A549 (cell line): ENCODE measurements around the gene MEMO1. TPM values are rescaled to one million over a fixed set of nuclear protein-coding genes. Genes with fewer than 3 reads are reported as not detected.
"Not testable (repeated sequence)": the region's sequence is repeated elsewhere in the genome, so short reads cannot be mapped to it uniquely, and the experiment has no call there.

Experiments
- ATAC-seq, 2 experiments: fragments of 200-7000 bp in 1 of 2; fragments of >200 bp in 1 of 2; cut with Nextera tagmentation in 1 of 2; cut with Tn5 transposase in 1 of 2; 3 replicates each; pipeline versions ENCODE4 v1.8.0 to v1.9.1; 2018 to 2020; ENCODE audit warnings: mild to moderate bottlenecking in 1 of 2, moderate library complexity in 1 of 2
- CTCF ChIA-PET: fragments of 300-600 bp; sonication (Branson Sonifier 250); formaldehyde crosslinking; extraction: SDS; loops from one replicate; lab custom pipeline; 2021; ENCODE audit warnings: antibody characterized with exemption, inconsistent platforms; lab: Yijun Ruan, JAX
- POLR2A ChIA-PET: fragments of 350-600 bp; formaldehyde crosslinking; extraction: SDS; loops from one replicate; lab custom pipeline; 2021; ENCODE audit warnings: antibody characterized with exemption, inconsistent platforms; lab: Yijun Ruan, JAX
- DNase-seq, 2 experiments: peaks; one replicate each; pipeline versions ENCODE4 v3.0.0 to v3.0.0-alpha.2; 2011 to 2016; ENCODE audit warnings: low read depth in 1 of 2, low spot score in 1 of 2
- FAIRE-seq: peaks from 2 replicates; lab custom pipeline; 2011; peaks lifted over from hg19 to GRCh38; lab: Jason Lieb, UNC
- H3K27ac ChIP-seq, 2 experiments: fragments of >200 bp; sonication (Bioruptor Twin); formaldehyde crosslinking; 3 replicates each; pipeline ENCODE4 v1.5.1; 2016 to 2017
- H3K4me1 ChIP-seq: fragments of >200 bp; sonication (Bioruptor Twin); formaldehyde crosslinking; 3 replicates; pipeline ENCODE4 v1.6.1; 2016
- H3K4me2 ChIP-seq: fragments of >200 bp; sonication (Bioruptor Twin); formaldehyde crosslinking; 3 replicates; pipeline ENCODE4 v1.6.1; 2016
- H3K4me3 ChIP-seq: fragments of >200 bp; sonication (Bioruptor Twin); formaldehyde crosslinking; 3 replicates; pipeline ENCODE4 v1.5.1; 2016
- H3K9me3 ChIP-seq: fragments of >200 bp; sonication (Bioruptor Twin); formaldehyde crosslinking; 3 replicates; pipeline ENCODE4 v1.6.1; 2016
- BHLHE40 ChIP-seq: IDR thresholded peaks from 2 replicates; pipeline ENCODE4 v1.6.1; 2012; ENCODE audit warnings: low read depth, low read length, inconsistent platforms
- CBX2 ChIP-seq: fragments of 200-600 bp; sonication (generic); IDR thresholded peaks from 2 replicates; pipeline ENCODE4 v1.6.1; 2016; ENCODE audit warnings: low read depth, mild to moderate bottlenecking, borderline replicate concordance
- CHD4 ChIP-seq: fragments of 200-600 bp; sonication (generic); IDR thresholded peaks from 2 replicates; pipeline ENCODE4 v1.6.1; 2016; ENCODE audit warnings: antibody characterized with exemption, mild to moderate bottlenecking, borderline replicate concordance
- EHF ChIP-seq: fragments of 250-450 bp; sonication (Bioruptor Pico); IDR thresholded peaks from 2 replicates; pipeline ENCODE4 v1.5.0; 2020; ENCODE audit warnings: mild to moderate bottlenecking
- EP300 ChIP-seq, 2 experiments: fragments of >200 bp; sonication (Bioruptor Twin); formaldehyde crosslinking; IDR thresholded peaks; 2 replicates in 1 of 2; 3 replicates in 1 of 2; pipeline ENCODE4 v1.6.1; 2016 to 2017
- FOSB ChIP-seq: fragments of 250-450 bp; sonication (Bioruptor Pico); IDR thresholded peaks from 2 replicates; pipeline ENCODE4 v1.5.0; 2020; ENCODE audit warnings: mild to moderate bottlenecking, moderate library complexity
- FOXS1 ChIP-seq: fragments of 250-450 bp; sonication (Bioruptor Pico); IDR thresholded peaks from 2 replicates; pipeline ENCODE4 v1.5.0; 2020; ENCODE audit warnings: mild to moderate bottlenecking, moderate library complexity
- GATA3 ChIP-seq: IDR thresholded peaks from 2 replicates; pipeline ENCODE4 v1.6.1; 2012; ENCODE audit warnings: borderline replicate concordance
- HDAC2 ChIP-seq: fragments of 200-600 bp; sonication (generic); IDR thresholded peaks from 2 replicates; pipeline ENCODE4 v1.6.1; 2016
- HEYL ChIP-seq: fragments of 250-450 bp; sonication (Bioruptor Pico); IDR thresholded peaks from 2 replicates; pipeline ENCODE4 v1.8.0; 2021; ENCODE audit warnings: mild to moderate bottlenecking, moderate library complexity
- JUN ChIP-seq, 2 experiments: fragments of >200 bp; sonication (Bioruptor Twin); formaldehyde crosslinking; IDR thresholded peaks; 2 replicates in 1 of 2; 3 replicates in 1 of 2; pipeline ENCODE4 v1.6.1; 2016 to 2017
- KDM1A ChIP-seq: fragments of 200-600 bp; sonication (generic); IDR thresholded peaks from 2 replicates; pipeline ENCODE4 v1.6.1; 2016; ENCODE audit warnings: low read depth, mild to moderate bottlenecking
- MAFK ChIP-seq: fragments of 450-650 bp; IDR thresholded peaks from 2 replicates; pipeline ENCODE4 v1.6.1; 2014; ENCODE audit not compliant: partially characterized antibody
- MAZ ChIP-seq: fragments of 150-350 bp; IDR thresholded peaks from 2 replicates; pipeline ENCODE4 v1.6.1; 2014; ENCODE audit warnings: antibody characterized with exemption, low read depth, low read length, borderline replicate concordance
- MYC ChIP-seq: IDR thresholded peaks from 2 replicates; pipeline ENCODE4 v1.6.1; 2012; ENCODE audit warnings: mild to moderate bottlenecking, inconsistent platforms, low read length, improper control_type of control experiment, borderline replicate concordance
- NFE2L2 ChIP-seq: fragments of 150-350 bp; conservative IDR thresholded peaks from 2 replicates; pipeline ENCODE4 v1.6.1; 2014; ENCODE audit warnings: low read length
- NPAS2 ChIP-seq: fragments of 250-450 bp; sonication (Bioruptor Pico); IDR thresholded peaks from 2 replicates; pipeline ENCODE4 v1.8.0; 2022; ENCODE audit warnings: mild to moderate bottlenecking, moderate library complexity, borderline replicate concordance
- NR3C1 ChIP-seq: fragments of >200 bp; sonication (Bioruptor Twin); formaldehyde crosslinking; IDR thresholded peaks from 3 replicates; pipeline ENCODE4 v1.6.1; 2017
- POLR2A ChIP-seq: IDR thresholded peaks from 2 replicates; pipeline ENCODE4 v1.6.1; 2012; ENCODE audit warnings: mild to moderate bottlenecking, low read length
- RAD21 ChIP-seq, 2 experiments: fragments of >200 bp in 1 of 2; sonication (Bioruptor Twin) in 1 of 2; formaldehyde crosslinking in 1 of 2; IDR thresholded peaks in 1 of 2; conservative IDR thresholded peaks in 1 of 2; 2 replicates in 1 of 2; 3 replicates in 1 of 2; pipeline ENCODE4 v1.6.1; 2012 to 2018; ENCODE audit warnings: inconsistent platforms in 1 of 2
- SMC3 ChIP-seq: fragments of >200 bp; sonication (Bioruptor Twin); formaldehyde crosslinking; IDR thresholded peaks from 3 replicates; pipeline ENCODE4 v1.6.1; 2018; ENCODE audit warnings: inconsistent platforms
- TFCP2L1 ChIP-seq: fragments of 250-450 bp; sonication (Bioruptor Pico); IDR thresholded peaks from 2 replicates; pipeline ENCODE4 v1.5.0; 2021; ENCODE audit warnings: mild to moderate bottlenecking
- ZC3H11A ChIP-seq: fragments of 450-650 bp; IDR thresholded peaks from 2 replicates; pipeline ENCODE4 v1.6.1; 2014; ENCODE audit warnings: antibody characterized with exemption, mild to moderate bottlenecking
- ZFP36 ChIP-seq: fragments of 450-650 bp; IDR thresholded peaks from 2 replicates; pipeline ENCODE4 v1.6.1; 2014; ENCODE audit warnings: borderline replicate concordance; ENCODE audit not compliant: partially characterized antibody
- ZSCAN20 ChIP-seq: fragments of 250-450 bp; sonication (Bioruptor Pico); IDR thresholded peaks from 2 replicates; pipeline ENCODE4 v1.8.0; 2022; ENCODE audit warnings: mild to moderate bottlenecking, moderate library complexity
- WGBS: methylation state at CpG from one replicate; pipeline ENCODE4 v1.1.6; 2017; ENCODE audit errors: missing lambda C conversion rate; 5-methylcytosine and 5-hydroxymethylcytosine counted together
- polyA plus RNA-seq, 4 experiments: library from polyadenylated mRNA; depleted of rRNA in 3 of 4; stranded (reverse); fragments of >200 nt; fragmentation: RNase III in 1 of 4; extraction: RNeasy Plus Mini Kit Qiagen cat#74134 plus additional on column Dnase treatment in 1 of 4; gene quantifications; 2 replicates in 3 of 4; 3 replicates in 1 of 4; pipeline ENCODE4 v1.2.3, GENCODE V29; 2011 to 2017
- TF ChIP-seq, protein P1 (sequence below): IDR thresholded peaks from 2 replicates; pipeline ENCODE4 v1.6.1; 2012; ENCODE audit warnings: low read depth, borderline replicate concordance

MEMO1 gene
- polyA plus RNA-seq, 2 of the 4 experiments (the other 2 are of a cell fraction), result 80.2 to 87.0 TPM

- FAIRE-seq (peak; percentile 32), DNase-seq (no peak)
- no peaks in the 10 kb centered on the region for H3K4me1 ChIP-seq
- ChIA-PET POLR2A (no interaction called here), CTCF (interaction anchor here (0.6 kb wide), 1 partner anchor 478 kb away, joined by 3 read pairs; no protein-coding TSS in a partner anchor)
- no peak overlapping the region for H3K4me3 ChIP-seq
- no peak overlapping the region for H3K4me2 ChIP-seq
- H3K9me3 ChIP-seq, result no peaks in the 10 kb centered on the region
- TF ChIP-seq CBX2 (no peak), HEYL (CRISPR knock-in tag) (no peak), BHLHE40 (no peak), ZC3H11A (no peak), MAFK (no peak), KDM1A (no peak), EP300 (IDR thresholded peaks at IDR 0.05) (no peak), NR3C1 (no peak), GATA3 (no peak), FOXS1 (CRISPR knock-in tag) (no peak), ZSCAN20 (CRISPR knock-in tag) (no peak)
- TF ChIP-seq, protein P1, sequence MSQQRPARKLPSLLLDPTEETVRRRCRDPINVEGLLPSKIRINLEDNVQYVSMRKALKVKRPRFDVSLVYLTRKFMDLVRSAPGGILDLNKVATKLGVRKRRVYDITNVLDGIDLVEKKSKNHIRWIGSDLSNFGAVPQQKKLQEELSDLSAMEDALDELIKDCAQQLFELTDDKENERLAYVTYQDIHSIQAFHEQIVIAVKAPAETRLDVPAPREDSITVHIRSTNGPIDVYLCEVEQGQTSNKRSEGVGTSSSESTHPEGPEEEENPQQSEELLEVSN, result no peak
- TF ChIP-seq, all 56 proteins: peak for 0
- H3K27ac ChIP-seq, result no peak overlapping the region
- ATAC-seq, result no peak
Observed at GRCh38 chr2:31865215-31865614, 145.6 kb downstream of the MEMO1 start.

DNA sequence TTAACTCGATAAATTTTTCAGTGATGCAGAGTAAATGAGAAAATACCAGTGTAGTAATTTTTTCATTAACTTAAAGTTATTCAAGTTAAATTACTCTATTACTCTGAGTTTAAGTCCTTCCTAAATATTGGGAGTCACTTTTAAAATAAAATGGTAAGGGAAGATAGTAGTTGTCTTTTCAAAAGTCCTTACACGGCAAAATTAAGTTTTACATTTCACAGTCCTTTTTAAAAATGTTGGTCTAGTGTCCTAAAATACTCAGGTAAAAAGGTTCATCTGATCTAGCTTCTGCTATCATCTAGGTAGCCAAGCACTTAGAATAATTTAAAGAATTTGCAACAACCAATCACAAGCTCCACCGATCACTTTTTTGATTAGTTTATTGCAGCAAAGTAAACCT lies 146.9 kb downstream of the MEMO1 start:
- Histone ChIP-seq H3K4me3 (no peak overlapping the region), H3K27ac (no peak overlapping the region), H3K4me1 (no peaks in the 10 kb centered on the region), H3K9me3 (no peaks in the 10 kb centered on the region), H3K4me2 (no peak overlapping the region)
- DNase-seq, result no peak
- CTCF ChIA-PET, result interaction anchor here (2.3 kb wide), 1 partner anchor 17 kb away, joined by 5 read pairs; no protein-coding TSS in a partner anchor
- 94% methylated on average over 3 of the region's 3 CpGs for WGBS
- TF ChIP-seq MAFK (peak; percentile 64), ZSCAN20 (CRISPR knock-in tag) (no peak)
- TF ChIP-seq, all 56 proteins: peak for 1
- no peak for FAIRE-seq
- POLR2A ChIA-PET, result no interaction called here
- no peak for ATAC-seq

GRCh38 chr2:31863015-31863656 lies 147.7 kb downstream of the MEMO1 start:
- POLR2A ChIA-PET, H3K9me3 ChIP-seq, FAIRE-seq, H3K4me2 ChIP-seq, H3K27ac ChIP-seq, H3K4me1 ChIP-seq, H3K4me3 ChIP-seq, ATAC-seq, DNase-seq: not testable (repeated sequence)
- 95% methylated on average over 8 of the region's 9 CpGs for WGBS
- CTCF ChIA-PET, result interaction anchor here (2.3 kb wide), 1 partner anchor 16 kb away, joined by 5 read pairs; no protein-coding TSS in a partner anchor

DNA sequence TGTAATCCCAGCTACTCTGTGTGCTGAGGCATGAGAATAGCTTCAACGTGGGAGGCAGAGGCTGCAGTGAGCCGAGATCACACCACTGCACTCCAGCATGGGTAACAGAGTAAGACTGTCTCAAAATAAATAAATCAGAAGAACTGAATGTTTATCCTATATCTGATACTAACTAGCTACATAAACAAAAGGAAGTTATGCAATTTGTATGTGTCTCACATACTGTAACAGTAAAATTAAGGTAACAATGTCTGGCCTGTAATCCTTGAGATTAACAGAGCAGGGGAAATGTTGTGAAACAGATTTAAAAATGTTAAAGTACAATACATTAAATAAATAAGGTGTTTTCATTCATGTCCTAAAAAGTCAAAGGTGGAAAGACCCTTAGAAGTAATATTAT lies 150.8 kb downstream of the MEMO1 start:
- DNase-seq (no peak), ATAC-seq (no peak), FAIRE-seq (no peak)
- Histone ChIP-seq H3K27ac (no peak overlapping the region), H3K4me2 (no peak overlapping the region), H3K4me1 (no peaks in the 10 kb centered on the region), H3K9me3 (no peaks in the 10 kb centered on the region), H3K4me3 (no peak overlapping the region)
- ChIA-PET POLR2A (no interaction called here), CTCF (no interaction called here)
- 86% methylated on average over 2 of the region's 2 CpGs for WGBS
- TF ChIP-seq TFCP2L1 (CRISPR knock-in tag) (no peak), NPAS2 (no peak), HDAC2 (no peak), RAD21 (conservative IDR thresholded peaks at IDR 0.05 in 1 of 2, IDR thresholded peaks at IDR 0.05 in 1 of 2) (no peak), ZFP36 (no peak), NFE2L2 (no peak), FOSB (CRISPR knock-in tag) (no peak), EHF (CRISPR knock-in tag) (no peak), ZC3H11A (no peak), SMC3 (no peak), MYC (no peak), POLR2A (no peak), NR3C1 (no peak), GATA3 (no peak), CHD4 (no peak), MAZ (no peak), JUN (IDR thresholded peaks at IDR 0.05) (no peak)
